Stimulated activated CD4-positive, alpha-beta T cell treated with anti-CD3 and anti-CD28 coated beads, Interleukin-1b, Interleukin-23, amount 100 ng/mL, for 48 hours (primary cell): ENCODE results near the gene GPD1.
"Not testable (repeated sequence)": the region's sequence is repeated elsewhere in the genome, so short reads cannot be mapped to it uniquely, and the experiment has no call there.

ENCODE experiments used
- DNase-seq: peaks from one replicate; pipeline ENCODE4 v3.0.0-alpha.2; 2020

Gene GPD1

DNA sequence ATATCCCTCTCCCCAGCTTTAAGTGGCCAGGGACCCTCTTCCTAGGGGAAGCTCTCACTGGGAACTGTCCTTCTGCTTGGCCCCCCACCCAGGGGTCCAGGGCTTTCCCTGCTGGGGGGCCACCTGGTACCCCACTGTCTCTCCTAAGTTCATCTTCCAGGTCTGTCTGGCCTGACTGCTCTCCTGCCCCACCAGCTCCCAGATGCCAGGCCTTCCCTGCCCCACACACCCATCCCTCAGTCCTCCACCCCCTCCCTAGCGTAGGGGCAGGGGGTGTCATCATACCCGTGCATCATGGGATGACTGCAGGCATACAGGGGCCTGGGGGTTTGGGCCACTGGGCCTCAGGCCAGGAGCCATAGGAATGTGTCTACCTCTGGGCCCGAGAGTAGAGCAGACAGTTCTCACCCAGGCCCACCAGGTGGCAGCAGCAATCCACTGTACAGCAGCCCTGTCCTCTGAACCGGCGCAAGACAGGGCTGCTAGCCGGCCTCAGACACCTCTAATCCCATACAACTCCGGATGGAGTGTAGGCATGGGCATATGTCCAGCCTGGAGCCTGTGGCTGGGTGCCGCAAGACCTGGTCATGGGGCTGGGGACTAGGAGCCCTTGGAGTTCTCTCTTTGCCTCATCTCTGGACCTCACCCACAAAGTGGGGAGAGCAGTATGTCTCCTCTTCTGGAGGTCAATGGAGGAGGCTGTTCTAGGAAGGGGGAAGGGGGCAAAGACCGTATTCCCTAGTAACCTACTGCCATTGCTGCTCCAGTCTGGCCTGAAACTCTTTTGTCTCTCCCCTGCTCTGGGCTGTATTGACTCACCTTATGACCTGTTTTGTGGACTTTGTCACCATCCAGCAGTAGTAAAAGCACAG is 28.6 kb upstream of the GPD1 start:
- DNase-seq, result peak; percentile 78

DNA sequence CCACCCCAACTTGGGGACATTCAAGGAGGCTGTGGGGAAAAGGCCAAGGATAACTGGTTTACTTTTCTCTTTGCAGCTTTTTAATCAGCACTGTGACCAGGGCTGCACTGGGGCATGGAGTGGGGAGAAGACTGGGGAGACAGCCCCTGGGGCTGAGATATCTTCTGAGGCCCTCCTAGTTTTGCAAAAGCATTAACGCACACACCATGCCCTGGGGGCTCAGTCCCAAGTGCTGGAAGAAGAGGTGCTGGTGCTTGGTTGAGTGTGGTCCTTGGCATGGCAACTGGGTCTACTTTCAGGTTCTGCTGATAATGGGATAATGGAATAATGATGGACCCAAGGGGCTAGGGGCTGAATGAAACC is 28.0 kb upstream of the GPD1 start:
- DNase-seq, result no peak

DNA sequence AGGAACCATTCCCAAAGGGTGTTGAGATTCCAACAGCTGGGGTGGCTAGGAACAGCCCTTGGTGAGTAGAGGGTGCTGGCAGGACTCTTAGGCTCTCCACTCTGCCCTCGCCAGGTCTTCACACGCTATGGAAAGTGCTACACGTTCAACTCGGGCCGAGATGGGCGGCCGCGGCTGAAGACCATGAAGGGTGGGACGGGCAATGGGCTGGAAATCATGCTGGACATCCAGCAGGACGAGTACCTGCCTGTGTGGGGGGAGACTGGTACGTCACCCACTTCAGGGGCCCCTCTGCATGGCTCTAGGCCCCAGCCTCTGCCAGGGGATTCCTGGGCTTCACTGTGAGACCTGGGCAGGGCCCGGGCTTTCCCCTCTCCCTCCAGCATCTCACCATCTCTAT is 26.7 kb upstream of the GPD1 start:
- DNase-seq, result no peak

DNA sequence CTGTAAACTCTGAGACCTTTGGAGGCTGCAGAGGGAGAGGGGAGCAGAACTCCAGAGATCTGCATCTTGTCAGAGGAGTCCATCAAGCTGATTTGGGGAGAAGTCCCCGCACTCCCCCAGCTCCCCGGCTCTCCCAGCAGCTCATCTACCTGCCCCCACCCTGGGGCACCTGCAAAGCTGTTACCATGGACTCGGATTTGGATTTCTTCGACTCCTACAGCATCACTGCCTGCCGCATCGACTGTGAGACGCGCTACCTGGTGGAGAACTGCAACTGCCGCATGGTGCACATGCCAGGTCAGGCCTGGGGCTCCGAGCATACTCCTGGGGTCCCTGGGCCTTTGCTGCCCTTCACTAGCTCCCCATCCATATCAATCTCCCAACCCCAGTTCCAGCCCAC is 25.5 kb upstream of the GPD1 start:
- DNase-seq, result no peak

DNA sequence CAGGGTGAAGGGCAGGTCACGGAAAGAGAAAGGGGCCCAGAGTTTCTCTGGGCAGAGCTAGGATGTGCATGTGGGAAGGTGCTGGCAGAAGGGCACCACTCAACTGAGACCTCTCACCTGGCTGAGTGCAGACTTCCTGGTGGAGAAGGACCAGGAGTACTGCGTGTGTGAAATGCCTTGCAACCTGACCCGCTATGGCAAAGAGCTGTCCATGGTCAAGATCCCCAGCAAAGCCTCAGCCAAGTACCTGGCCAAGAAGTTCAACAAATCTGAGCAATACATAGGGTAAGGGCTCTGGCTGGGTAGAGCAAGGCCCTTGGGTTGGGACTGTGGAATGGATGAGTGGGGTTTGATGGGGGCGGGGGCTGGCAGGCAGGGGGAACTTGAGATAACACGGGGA is 24.0 kb upstream of the GPD1 start:
- DNase-seq, result no peak

DNA sequence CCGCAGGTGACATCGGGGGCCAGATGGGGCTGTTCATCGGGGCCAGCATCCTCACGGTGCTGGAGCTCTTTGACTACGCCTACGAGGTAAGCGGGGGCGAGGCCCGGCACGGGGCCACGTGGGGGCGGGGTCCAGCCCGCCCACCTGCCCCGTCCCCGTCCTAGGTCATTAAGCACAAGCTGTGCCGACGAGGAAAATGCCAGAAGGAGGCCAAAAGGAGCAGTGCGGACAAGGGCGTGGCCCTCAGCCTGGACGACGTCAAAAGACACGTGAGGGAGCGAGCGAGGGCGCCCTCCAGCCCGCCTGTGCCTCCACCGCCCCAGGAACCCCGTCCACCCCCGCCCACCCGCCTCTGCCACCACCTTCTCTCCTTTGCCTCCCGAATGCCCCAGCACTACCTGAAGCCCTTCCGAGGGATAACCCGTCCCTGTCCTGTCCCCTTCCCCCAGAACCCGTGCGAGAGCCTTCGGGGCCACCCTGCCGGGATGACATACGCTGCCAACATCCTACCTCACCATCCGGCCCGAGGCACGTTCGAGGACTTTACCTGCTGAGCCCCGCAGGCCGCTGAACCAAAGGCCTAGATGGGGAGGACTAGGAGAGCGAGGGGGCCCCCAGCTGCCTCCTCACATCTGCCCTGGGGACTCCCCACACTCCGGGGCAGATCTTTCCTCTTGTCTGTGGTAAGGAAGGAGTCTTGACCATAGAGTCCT is 22.6 kb upstream of the GPD1 start:
- DNase-seq, result no peak

DNA sequence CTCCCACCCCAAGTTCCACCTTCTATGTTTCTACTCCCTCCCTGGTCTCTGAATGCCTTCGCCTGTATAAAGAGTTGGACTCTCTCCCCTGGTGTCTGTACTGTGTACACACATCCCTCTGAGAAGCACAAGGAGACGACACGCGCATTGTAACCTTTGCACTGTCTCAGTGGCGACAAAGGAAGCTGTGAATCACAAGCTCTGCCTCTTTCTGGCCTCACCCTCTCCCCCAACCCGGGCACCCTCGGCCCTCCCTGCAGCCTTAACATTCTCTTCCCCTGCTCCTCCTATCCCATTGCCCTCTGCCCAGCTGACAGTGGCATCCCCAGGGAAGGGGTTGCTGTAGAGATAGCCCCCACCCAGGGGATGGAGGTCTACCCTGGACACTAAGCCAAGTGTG is 21.2 kb upstream of the GPD1 start:
- no peak for DNase-seq

DNA sequence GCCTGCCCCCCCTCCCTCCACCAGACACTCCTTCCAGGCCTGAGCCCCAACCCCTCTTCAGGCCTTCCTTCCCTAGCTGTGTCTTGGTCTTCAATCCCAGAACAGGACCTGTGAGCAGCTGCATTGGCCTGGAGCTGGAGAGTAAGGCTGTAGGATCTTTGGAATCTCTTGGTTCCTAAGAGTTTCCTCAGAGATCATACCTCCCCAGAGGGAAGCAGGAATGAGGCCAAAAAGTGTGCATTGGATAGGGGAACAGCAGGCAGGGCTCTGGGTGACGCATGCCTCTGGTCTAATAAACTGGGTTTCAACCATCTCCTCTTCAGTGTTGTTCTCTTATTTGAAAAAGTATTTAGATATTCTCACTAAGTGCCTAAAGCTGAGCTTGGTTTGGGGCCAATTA is 20.5 kb upstream of the GPD1 start:
- DNase-seq, result no peak

DNA sequence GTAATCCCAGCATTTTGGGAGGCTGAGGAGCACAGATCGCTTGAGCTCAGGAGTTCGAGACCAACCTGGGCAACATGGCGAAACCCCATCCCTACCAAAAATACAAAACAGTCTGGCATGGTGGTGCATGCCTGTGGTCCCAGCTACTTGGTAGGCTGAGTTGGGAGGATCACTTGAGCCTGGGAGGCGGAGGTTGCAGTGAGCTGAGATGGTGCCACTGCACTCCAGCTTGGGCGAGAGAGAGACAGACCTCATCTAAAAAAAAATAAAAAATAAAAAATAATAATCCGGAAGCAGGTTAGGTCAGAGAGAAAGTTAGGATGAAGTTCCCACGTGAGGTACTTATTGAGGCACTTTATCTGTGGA is 19.4 kb upstream of the GPD1 start:
- not testable (repeated sequence) for DNase-seq

DNA sequence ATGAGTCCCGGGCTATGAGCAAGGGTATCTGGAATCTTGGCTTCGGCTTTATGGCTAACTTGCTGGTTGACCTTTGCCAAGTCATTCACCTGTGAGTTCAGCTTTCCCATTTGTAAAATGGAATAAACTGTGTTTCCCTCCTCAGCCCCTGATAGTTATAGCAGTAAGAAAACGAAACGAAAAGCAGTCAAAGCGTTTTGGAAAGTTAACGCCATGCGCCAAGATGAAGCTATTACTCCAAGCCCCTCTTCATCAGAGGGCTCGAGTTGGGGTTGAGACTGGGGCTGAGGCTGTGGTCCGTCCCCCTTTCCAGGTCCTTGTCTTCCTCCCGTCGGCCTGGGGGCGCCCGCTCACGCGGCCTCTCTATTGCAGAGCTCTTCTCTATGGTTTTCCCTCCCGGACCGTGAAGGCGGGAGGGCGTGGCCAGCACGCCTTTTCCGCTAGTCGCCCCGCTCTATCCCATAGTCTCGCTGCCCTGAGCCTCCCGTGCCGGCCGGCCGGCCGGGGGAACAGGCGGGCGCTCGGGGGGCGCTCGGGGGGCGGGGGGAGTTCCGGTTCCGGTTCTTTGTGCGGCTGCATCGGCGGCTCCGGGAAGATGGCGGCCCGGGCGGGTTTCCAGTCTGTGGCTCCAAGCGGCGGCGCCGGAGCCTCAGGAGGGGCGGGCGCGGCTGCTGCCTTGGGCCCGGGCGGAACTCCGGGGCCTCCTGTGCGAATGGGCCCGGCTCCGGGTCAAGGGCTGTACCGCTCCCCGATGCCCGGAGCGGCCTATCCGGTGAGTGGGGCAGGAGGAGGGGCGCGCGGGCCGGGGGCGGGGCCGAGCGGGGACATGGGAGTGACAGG is 18.8 kb upstream of the GPD1 start, which contains the start of gene SMARCD1:
Gene SMARCD1, plus strand, starts transcription at position 568 of the 840 bp plus-strand sequence. Its CDS starts 28 bp downstream, at position 596.
- DNase-seq, result peak; percentile 88

DNA sequence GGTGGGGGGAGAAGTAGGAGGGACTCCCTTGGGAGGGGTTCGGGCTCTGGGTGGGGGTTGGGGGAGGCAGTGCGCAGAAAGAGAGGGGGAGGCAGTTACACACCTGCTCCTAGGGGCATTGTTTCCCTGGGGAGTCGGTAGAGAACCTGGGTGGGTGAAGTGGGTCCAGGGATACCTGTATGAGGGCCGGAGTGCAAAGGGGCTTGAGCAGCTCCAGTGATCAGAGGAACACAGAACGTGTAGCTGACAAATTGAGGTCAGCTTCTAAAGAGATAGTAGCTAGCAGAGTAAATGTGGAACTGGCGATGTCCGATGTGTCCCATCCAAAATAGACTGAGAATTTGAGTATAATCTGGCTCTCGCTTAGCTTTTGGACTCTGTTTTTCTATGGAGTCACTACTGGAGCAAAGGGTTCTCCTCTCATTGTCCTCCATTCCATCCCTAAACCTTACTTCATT is 18.2 kb upstream of the GPD1 start:
- DNase-seq, result no peak

DNA sequence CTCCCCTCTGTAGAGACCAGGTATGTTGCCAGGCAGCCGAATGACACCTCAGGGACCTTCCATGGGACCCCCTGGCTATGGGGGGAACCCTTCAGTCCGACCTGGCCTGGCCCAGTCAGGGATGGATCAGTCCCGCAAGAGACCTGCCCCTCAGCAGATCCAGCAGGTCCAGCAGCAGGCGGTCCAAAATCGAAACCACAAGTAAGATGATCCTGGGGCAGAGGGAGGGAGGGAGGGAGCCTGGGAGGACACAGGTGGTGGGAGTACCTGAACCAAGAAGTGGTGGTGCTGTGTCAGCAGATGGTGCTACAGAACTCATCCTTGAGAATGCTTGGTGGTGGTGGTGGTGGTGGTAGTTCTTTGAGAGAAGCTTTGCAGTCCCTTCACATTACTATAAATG is 17.7 kb upstream of the GPD1 start:
- no peak for DNase-seq

DNA sequence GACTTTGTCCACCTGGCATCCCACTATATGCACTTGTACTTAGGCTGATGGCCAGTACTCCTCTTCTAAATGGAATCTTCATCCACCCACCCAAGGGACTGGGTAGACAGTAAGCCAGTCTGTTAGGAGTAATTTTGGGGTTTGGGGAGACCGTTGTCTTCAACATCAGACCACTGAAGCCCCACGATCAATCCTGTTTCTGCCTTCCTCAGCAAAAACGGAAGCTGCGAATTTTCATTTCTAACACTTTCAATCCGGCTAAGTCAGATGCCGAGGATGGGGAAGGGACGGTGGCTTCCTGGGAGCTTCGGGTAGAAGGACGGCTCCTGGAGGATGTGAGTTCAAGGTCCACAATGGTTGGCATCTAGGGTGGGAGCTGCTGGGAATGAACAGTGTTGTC is 16.7 kb upstream of the GPD1 start:
- DNase-seq, result no peak

DNA sequence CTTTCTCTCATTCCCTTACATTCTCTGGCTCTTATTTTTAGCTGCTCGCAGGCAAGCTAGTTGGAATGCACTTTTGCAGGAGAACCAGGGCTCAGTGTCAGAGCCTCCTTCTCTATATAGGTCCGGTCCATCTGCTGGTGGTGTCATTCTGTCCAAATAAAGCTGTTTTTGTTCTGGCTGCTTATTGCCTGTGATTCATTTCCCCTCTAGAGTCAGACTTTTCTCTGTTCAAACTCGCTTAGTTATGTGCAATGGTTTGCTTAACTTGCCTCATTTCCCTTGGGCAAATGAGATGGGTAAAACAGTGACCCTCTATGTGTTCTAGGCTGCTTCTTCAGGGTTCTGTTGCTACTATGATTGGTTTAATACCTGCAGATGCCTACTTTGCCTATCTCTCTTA is 15.8 kb upstream of the GPD1 start:
- DNase-seq, result no peak

DNA sequence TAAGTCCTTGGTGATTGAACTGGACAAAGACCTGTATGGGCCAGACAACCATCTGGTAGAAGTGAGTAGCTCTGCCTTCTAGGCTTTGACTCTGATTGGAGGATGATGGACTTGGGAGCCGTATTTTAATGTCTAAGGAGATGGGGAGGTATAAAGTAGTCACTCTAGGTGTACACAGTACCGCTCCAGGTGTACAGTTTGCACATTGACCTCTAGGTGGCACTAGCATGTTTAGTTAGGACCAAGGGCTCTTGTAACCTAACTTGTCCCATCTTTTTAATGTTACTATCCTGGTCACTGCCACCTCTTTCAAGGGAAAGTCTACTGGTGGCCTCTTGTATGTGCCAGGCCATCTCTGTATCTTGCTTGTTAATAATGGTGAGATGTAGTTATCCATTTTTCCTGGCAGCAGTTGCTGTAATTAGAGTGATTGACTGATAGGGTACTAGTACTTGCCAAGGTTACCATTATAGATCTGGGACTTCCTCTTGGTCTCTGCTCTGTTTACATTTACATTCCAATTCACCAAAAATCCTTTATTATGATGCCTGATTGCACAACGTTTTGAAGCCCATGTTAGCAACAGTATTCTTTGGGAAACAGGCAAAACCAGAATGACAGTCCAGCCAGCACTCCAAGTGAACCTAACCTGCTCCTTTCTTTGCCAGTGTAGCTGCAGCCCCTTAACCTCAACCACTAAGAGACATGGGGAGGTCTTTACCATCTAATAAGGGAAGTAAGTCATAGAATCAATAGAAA is 15.1 kb upstream of the GPD1 start:
- DNase-seq, result peak; percentile 58

DNA sequence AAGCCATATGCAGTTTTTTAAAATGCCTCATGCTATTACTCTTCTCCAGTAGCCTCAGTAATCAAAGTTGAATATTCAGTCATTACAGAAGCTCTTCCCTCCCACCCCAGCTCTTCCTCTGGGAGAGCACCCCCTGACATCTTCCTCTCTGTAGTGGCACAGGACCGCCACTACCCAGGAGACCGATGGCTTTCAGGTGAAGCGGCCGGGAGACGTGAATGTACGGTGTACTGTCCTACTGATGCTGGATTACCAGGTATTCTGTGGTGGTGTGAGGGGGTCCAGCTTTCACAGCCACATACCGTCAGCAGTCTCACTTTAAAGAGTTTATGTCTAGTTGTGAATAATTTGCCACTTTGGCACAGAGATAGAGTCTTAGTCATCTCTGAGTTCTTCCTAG is 14.1 kb upstream of the GPD1 start:
- DNase-seq, result no peak

DNA sequence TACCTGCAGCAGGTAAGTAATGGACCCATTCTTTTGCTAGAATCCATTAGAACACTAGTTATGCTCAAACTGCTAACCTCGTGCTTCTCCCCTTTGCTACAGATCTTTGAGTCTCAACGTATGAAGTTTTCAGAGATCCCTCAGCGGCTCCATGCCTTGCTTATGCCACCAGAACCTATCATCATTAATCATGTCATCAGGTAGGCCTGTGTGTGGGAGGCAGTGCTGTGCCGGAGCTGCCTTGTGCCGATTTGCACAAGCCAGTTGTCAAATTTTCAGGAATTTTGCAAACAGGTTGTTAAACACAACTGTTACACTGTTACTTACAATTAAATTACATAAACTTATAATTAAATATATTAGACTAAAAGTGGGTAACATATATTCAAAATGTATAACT is 13.4 kb upstream of the GPD1 start:
- DNase-seq, result no peak

DNA sequence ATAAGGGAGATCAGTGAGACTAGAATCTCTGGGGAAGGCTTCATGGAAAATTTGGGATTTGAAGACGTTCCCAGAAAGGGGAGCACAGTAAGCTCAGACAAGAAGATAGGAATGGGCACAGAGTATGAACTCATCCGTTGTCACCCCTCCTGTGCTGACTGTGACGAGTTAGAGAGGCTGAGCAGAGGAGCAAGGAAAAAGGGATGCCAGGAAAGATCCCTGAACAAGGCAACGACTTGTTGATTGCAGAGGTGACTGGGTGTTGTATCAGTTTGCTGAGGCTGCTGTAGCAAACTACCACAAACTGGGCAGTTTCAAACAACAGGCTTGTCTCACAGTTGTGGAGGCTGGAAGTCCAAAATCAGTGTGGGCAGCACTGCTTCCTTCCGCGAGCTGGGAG is 5.9 kb upstream of the GPD1 start:
- DNase-seq, result no peak

DNA sequence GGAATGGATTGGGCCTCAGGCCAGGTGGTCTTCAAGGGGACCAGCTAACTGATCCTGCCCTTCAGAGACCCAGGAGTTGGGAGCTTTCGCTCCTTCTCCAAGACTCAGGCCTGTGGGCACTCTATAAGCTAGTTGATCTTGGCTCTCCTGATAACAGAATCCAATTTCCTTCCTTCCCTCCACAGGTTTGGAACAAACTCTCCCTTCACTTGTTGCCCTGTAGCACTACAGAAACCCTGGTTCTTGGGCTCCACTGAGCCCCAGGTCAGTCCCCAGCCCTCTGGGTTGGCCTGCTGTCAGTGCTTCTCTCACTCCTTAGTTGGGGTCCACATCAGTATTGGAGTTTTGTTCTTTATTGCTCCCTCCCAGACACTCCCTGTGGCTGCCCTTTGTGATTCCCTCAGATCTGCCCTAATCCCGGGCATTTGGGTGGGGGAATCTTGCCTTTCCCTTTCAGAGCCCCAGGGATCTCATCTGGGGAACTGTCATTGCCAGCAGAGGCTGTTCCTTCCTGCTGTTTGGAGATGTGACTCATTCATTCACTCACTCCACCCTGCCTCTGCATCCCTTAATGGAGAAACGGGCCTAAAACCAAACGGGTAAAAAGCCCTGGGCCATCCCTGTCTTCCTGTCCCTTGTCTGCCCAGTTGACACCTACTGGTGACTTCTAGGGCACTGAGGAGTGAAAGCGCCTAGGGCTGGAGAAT is 4.4 kb upstream of the GPD1 start:
- no peak for DNase-seq

DNA sequence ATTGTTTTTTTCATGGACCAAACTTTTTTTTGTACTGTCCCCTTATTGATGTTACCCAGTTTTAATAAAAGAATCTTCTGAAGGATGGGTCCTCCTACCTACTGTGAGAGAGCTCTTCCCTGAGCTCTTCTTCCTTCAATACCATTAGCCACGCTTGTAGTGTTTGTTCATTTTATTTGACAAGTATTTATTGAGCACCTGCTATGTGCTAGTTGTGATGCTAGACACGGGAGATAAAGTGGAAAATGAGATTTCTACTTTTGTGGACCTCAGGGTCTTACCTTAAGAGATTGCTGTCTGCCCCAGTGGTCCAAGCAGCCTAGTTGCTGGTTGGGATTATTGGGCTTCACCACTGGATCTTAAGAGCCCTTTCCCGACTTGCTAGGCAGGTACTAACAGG is 3.2 kb upstream of the GPD1 start:
- DNase-seq, result no peak

DNA sequence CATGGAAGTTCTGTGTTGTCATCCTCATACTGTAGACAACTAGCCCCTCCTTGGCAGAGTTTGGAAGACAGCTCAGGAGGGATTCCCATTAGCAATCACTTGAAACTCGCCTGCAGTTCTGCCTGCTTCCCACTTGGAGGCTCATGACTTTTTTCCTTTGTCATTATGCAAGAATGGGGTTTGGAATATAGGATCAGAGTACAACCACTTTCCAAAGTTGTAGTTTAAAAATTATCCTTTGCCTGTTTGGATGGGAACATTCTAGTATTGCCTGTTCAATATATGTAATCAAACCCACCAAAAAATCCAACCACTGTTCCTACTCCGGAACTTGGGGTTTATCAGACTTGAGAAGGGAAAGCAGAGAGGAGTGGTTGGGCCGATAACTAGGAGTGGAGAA is 2.1 kb upstream of the GPD1 start:
- DNase-seq, result no peak

DNA sequence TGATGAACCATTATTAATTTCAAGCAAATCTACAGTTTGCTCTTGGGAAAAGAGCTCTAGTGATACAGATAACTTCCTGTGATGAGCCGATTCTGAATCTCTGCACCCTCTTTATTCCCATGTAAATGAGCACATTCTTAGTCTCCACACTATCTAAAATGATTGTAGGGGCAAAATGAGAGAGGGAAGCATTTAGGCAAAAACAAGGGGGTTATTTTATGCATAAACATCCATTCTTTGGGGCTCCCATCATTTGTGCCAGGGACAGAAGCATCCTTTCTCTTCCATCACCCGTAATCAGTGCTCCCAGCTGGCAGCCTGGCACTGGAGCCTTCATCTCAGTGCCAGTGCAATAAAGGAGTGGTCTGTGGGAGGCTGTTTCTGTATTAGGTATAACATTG is 1.7 kb upstream of the GPD1 start:
- DNase-seq, result no peak
